Measurements from ENCODE around the gene ASB5.

DNA sequence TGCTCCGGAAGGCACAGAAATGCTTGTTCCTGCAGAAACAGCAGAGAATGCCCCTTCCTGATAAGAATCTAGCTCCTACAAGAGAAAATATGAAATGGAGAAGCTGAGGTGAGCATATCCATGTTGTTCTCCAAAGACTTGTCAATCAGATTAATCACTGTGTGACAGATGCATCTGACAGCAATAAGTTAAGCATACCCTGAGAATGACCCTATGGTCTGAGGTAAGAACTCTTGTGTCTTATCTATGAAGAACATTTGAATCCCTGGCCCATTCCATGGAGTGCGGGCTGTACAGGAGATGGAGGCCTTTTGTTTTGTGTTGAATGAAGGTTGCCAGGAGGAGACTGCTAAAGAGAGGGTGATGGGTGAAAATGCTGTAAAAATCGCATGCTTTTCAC is 21.5 kb upstream of the ASB5 start:
- no peak for TF ChIP-seq ZC3H10 (CRISPR knock-in tag; IDR thresholded peaks at IDR 0.05)
- TF ChIP-seq ZFP3 (CRISPR knock-in tag; IDR thresholded peaks at IDR 0.05), result no peak
- TF ChIP-seq ZNF565 (CRISPR knock-in tag; conservative IDR thresholded peaks at IDR 0.05; ENCODE audit: low read depth), result no peak
- TF ChIP-seq SNAI2 (CRISPR knock-in tag; IDR thresholded peaks at IDR 0.05), result no peak
- TF ChIP-seq ESRRG (CRISPR knock-in tag; IDR thresholded peaks at IDR 0.05), result no peak
- TF ChIP-seq RARB (CRISPR knock-in tag; IDR thresholded peaks at IDR 0.05), result no peak
- no peak for TF ChIP-seq ISL1 (CRISPR knock-in tag; IDR thresholded peaks at IDR 0.05)
